Measurements from ENCODE around the gene CELF1.

- TF ChIP-seq CTCF (IDR thresholded peaks at IDR 0.05; ENCODE audit: low read length) (no peak), EZH2 (IDR thresholded peaks at IDR 0.05; ENCODE audit: borderline replicate concordance, low read length) (no peak)
Observed at GRCh38 chr11:47499614-47500013, 53.3 kb downstream of the CELF1 start.
